ENCODE data around the gene PAFAH1B2.

Gene PAFAH1B2

GRCh38 chr11:117212697-117213355 is 68.7 kb downstream of the PAFAH1B2 start:
- peaks cover 52 to 83% (median 66%) of the 10 kb centered on the region in 11 experiments for H3K36me3 ChIP-seq
- H3K9ac ChIP-seq: no peak overlapping the region
- H3K27me3 ChIP-seq: no peaks in the 10 kb centered on the region
- H3K4me1 ChIP-seq: no peaks in the 10 kb centered on the region
- no peak for TF ChIP-seq Cebpa-rat (IDR thresholded peaks at IDR 0.05)
- no peak overlapping the region for H3K27ac ChIP-seq
- H3K4me3 ChIP-seq: no peak overlapping the region
- peaks cover 0 to 10% (median 0%) of the 10 kb centered on the region in 11 experiments; a peak in 3 of 22 replicates for H4K20me1 ChIP-seq
- H3K9me3 ChIP-seq (replicated peaks in 1 of 11): no peaks in the 10 kb centered on the region
- no peak overlapping the region for H3K4me2 ChIP-seq

- Histone ChIP-seq H3K27me3 (no peaks in the 10 kb centered on the region), H3K4me3 (no peak overlapping the region), H3K9me3 (replicated peaks in 1 of 11) (no peaks in the 10 kb centered on the region), H3K9ac (no peak overlapping the region), H3K4me1 (peaks cover 0 to 3% (median 0%) of the 10 kb centered on the region in 10 experiments; a peak in 3 of 20 replicates), H3K27ac (no peak overlapping the region), H3K36me3 (peaks cover 70 to 97% (median 84%) of the 10 kb centered on the region in 11 experiments), H3K4me2 (no peak overlapping the region), H4K20me1 (peaks cover 0 to 19% (median 0%) of the 10 kb centered on the region in 11 experiments; a peak in 5 of 22 replicates)
- TF ChIP-seq Cebpa-rat (IDR thresholded peaks at IDR 0.05): no peak
Observed at GRCh38 chr11:117214404-117215110, 70.5 kb downstream of the PAFAH1B2 start.

DNA sequence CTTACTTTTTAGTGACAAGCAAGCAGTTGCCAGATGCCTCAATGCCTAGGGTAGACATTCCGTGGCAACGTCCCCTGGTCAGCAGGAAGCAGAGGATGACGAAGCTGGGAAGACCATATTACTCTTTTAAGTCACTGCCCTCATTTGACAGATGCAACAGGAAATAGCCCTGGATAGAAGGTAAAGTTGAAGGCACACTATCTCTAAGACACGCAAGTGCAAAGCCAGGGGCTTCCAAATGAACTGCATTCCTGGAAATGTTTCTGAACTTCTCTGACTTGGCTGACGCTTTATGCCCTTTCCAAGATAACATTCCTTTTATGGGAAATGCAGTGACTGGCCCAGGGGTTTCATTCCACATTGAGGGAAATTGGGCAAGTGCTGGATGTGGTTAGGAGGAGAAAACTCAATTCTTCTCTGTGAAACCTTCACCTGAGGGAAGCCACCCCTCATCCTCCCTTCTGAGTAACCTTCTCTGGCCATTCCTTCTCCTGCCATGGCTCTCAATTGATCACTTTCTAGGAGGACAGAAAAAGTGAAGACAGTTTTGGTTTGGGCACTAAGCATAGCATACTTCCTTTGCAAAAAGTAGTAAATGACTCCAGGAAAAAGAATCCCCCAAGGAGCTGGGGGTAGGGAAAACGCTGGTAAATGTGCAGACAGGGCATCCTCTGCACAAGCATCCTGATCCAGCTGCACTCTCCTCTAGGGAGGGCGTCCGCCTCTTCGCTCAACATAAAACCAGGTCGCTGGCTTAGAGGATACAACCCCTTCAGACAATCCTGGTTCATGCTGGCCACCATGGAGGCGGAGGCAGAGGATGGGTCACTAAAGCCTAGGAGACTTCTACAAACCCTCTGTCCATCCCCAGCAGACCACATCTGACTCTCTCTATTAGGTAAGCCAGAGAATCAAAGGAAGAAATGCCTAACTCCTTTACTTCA is 73.3 kb downstream of the PAFAH1B2 start:
- Histone ChIP-seq H3K4me2 (no peak overlapping the region), H3K27ac (no peak overlapping the region), H3K4me1 (peaks cover 0 to 13% (median 0%) of the 10 kb centered on the region in 10 experiments; a peak in 4 of 20 replicates), H3K36me3 (peaks cover 92 to 97% (median 94%) of the 10 kb centered on the region in 11 experiments), H3K9ac (no peak overlapping the region), H3K4me3 (no peak overlapping the region), H3K27me3 (no peaks in the 10 kb centered on the region), H3K9me3 (replicated peaks in 1 of 11) (no peaks in the 10 kb centered on the region), H4K20me1 (peaks cover 0 to 39% (median 0%) of the 10 kb centered on the region in 11 experiments; a peak in 6 of 22 replicates)
- TF ChIP-seq Cebpa-rat (IDR thresholded peaks at IDR 0.05): no peak

DNA sequence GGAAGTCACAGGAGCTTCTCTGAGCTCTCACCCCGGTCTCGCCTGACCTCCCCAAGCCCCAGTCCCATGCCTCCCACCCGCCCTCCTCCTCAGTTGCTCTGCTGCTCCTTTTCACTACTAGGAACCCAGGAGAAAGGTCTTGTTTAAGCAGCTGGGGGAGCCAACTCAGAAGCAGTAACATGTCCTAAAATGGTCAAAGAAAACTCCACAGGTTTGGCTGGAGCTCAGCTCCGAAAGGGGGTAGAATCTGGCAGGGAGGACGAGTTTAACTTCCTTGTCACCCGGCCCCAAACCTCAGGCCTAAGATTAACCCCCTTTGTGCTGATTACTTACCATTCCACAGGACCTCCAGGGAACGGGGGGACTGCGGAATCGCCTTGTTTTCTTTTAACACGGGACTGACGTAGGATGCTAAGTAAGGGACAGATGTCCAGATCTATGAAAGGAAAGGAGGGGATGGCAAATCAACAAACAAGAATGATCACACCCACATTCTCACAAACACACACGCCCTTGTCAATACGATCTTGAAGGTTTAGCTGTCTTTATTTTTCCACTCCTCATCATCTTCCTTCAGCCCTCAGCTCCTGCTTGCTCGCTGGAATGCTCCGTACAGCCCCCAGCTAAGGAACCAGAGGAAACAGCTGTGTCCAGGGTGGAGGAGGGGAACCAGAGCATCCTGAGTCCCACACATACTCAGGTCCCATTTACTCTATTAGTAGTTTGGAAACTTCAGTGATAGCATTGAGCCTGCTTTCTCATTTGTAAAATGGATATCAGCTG is 74.2 kb downstream of the PAFAH1B2 start:
- Histone ChIP-seq H3K4me2 (no peak overlapping the region), H3K9me3 (replicated peaks in 1 of 11) (no peaks in the 10 kb centered on the region), H3K27me3 (no peaks in the 10 kb centered on the region), H3K36me3 (peaks cover 90 to 97% (median 95%) of the 10 kb centered on the region in 11 experiments), H3K4me3 (no peak overlapping the region), H3K27ac (no peak overlapping the region), H3K4me1 (peaks cover 0 to 13% (median 0%) of the 10 kb centered on the region in 10 experiments; a peak in 4 of 20 replicates), H3K9ac (peak overlapping the region in 1 of 11 experiments; percentile 19; a peak in 1 of 22 replicates), H4K20me1 (peaks cover 0 to 39% (median 0%) of the 10 kb centered on the region in 11 experiments; a peak in 6 of 22 replicates)
- TF ChIP-seq Cebpa-rat (IDR thresholded peaks at IDR 0.05): no peak

DNA sequence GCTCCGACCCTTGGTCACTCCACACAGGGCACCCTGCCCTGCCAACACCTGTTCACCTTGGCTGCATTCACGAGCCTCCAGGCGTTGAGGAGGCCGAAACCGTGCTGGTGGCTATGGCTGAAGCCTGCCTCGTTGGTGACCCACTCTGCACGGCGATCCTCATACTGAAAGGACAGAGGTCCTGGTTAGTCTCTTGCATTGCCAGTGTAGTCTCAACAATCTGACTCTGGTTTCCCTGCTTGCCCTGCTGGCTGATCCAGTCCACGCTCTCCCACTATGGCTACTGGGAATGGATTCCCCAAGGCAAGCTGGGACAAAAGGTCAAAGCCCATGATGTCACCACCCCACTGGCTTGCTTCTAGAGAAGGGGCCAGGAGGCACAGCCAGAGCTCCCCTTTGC is 74.9 kb downstream of the PAFAH1B2 start:
- no peaks in the 10 kb centered on the region for H3K27me3 ChIP-seq
- no peaks in the 10 kb centered on the region for H3K9me3 ChIP-seq (replicated peaks in 1 of 11)
- TF ChIP-seq Cebpa-rat (IDR thresholded peaks at IDR 0.05): no peak
- H3K9ac ChIP-seq: peak overlapping the region in 2 of 11 experiments; percentile 19 to 66; a peak in 2 of 22 replicates
- peaks cover 0 to 13% (median 0%) of the 10 kb centered on the region in 10 experiments; a peak in 4 of 20 replicates for H3K4me1 ChIP-seq
- no peak overlapping the region for H3K4me2 ChIP-seq
- H3K4me3 ChIP-seq: no peak overlapping the region
- H4K20me1 ChIP-seq: peaks cover 0 to 45% (median 0%) of the 10 kb centered on the region in 11 experiments; a peak in 6 of 22 replicates
- no peak overlapping the region for H3K27ac ChIP-seq
- peaks cover 93 to 97% (median 95%) of the 10 kb centered on the region in 11 experiments for H3K36me3 ChIP-seq

DNA sequence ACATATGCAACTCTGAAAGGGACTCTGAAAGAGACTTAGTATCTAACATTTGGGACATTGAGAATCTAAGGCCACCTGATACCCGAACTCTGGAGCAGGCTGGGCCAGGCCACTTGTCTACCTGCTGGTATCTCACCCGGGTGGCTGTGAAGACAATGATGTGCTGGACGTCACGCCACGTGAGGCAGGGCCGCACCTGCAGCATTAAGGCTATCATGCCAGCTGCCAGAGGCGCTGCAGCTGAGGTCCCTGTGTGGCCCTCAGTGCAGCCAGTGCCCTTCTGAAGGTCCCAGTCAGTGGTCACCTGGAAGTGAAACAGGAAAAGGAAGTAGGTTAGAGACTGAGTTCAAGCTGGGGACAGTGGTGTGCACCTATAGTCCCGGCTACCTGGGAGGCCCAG is 75.4 kb downstream of the PAFAH1B2 start:
- H3K4me2 ChIP-seq: no peak overlapping the region

GRCh38 chr11:117219995-117220394 is 75.9 kb downstream of the PAFAH1B2 start:
- Histone ChIP-seq H3K4me1 (peaks cover 0 to 13% (median 0%) of the 10 kb centered on the region in 10 experiments; a peak in 4 of 20 replicates), H3K9me3 (replicated peaks in 1 of 11) (no peaks in the 10 kb centered on the region), H3K27ac (no peak overlapping the region), H3K36me3 (peaks cover 91 to 97% (median 96%) of the 10 kb centered on the region in 11 experiments), H3K4me2 (no peak overlapping the region), H3K27me3 (no peaks in the 10 kb centered on the region), H4K20me1 (peaks cover 0 to 47% (median 0%) of the 10 kb centered on the region in 11 experiments; a peak in 6 of 22 replicates), H3K4me3 (no peak overlapping the region), H3K9ac (peak overlapping the region in 3 of 11 experiments; percentile 22 to 66 (median 23); a peak in 3 of 22 replicates)
- TF ChIP-seq Cebpa-rat (IDR thresholded peaks at IDR 0.05): no peak

More for the DNA sequence above, 75.4 kb downstream of the PAFAH1B2 start:
- Histone ChIP-seq H3K36me3 (peaks cover 93 to 97% (median 96%) of the 10 kb centered on the region in 11 experiments), H4K20me1 (peaks cover 0 to 47% (median 0%) of the 10 kb centered on the region in 11 experiments; a peak in 6 of 22 replicates), H3K27ac (no peak overlapping the region), H3K4me1 (peaks cover 0 to 13% (median 0%) of the 10 kb centered on the region in 10 experiments; a peak in 4 of 20 replicates), H3K27me3 (no peaks in the 10 kb centered on the region), H3K9ac (peak overlapping the region in 1 of 11 experiments; percentile 66; a peak in 3 of 22 replicates), H3K9me3 (replicated peaks in 1 of 11) (no peaks in the 10 kb centered on the region), H3K4me3 (no peak overlapping the region)
- no peak for TF ChIP-seq Cebpa-rat (IDR thresholded peaks at IDR 0.05)
